Smooth muscle cell (in vitro differentiated cells): ENCODE measurements around the gene SYT2. TPM values are rescaled to one million over a fixed set of nuclear protein-coding genes. Genes with fewer than 3 reads are reported as not detected.

ENCODE experiments used
- DNase-seq: peaks from one replicate; lab custom pipeline; 2025; ENCODE audit not compliant: unreplicated experiment; lab: John Stamatoyannopoulos, UW
- H2AFZ ChIP-seq: fragments of 200-600 bp; sonication (generic); 2 replicates; pipeline ENCODE4 v1.6.0; 2016; ENCODE audit warnings: antibody characterized with exemption, low read depth, mild to moderate bottlenecking
- H3F3A ChIP-seq: fragments of 200-600 bp; sonication (generic); 2 replicates; pipeline ENCODE4 v1.6.0; 2017; ENCODE audit warnings: antibody characterized with exemption, low read depth
- H3K27ac ChIP-seq: fragments of 200-600 bp; sonication (generic); 2 replicates; pipeline ENCODE4 v1.5.1; 2016; ENCODE audit warnings: low read depth, mild to moderate bottlenecking
- H3K27me3 ChIP-seq: fragments of 200-600 bp; sonication (generic); 2 replicates; pipeline ENCODE4 v1.6.1; 2016; ENCODE audit warnings: low read depth, mild to moderate bottlenecking
- H3K36me3 ChIP-seq: fragments of 200-600 bp; sonication (generic); 2 replicates; pipeline ENCODE4 v1.5.1; 2016; ENCODE audit warnings: low read depth
- H3K4me1 ChIP-seq: fragments of 200-600 bp; sonication (generic); 2 replicates; pipeline ENCODE4 v1.5.1; 2016; ENCODE audit warnings: low read depth
- H3K4me2 ChIP-seq: fragments of 200-600 bp; sonication (generic); 2 replicates; pipeline ENCODE4 v1.6.0; 2016; ENCODE audit warnings: mild to moderate bottlenecking
- H3K4me3 ChIP-seq: fragments of 200-600 bp; sonication (generic); 2 replicates; pipeline ENCODE4 v1.5.1; 2016; ENCODE audit warnings: mild to moderate bottlenecking
- H3K79me2 ChIP-seq: fragments of 200-600 bp; sonication (generic); 2 replicates; pipeline ENCODE4 v1.6.0; 2016; ENCODE audit warnings: low read depth, mild to moderate bottlenecking
- H3K9ac ChIP-seq: fragments of 200-600 bp; sonication (generic); 2 replicates; pipeline ENCODE4 v1.6.0; 2016; ENCODE audit warnings: low read depth
- H3K9me3 ChIP-seq: fragments of 200-600 bp; sonication (generic); replicated peaks from 2 replicates; pipeline ENCODE4 v1.5.1; 2016; ENCODE audit warnings: low read depth
- H4K20me1 ChIP-seq: fragments of 200-600 bp; sonication (generic); 2 replicates; pipeline ENCODE4 v1.6.0; 2016; ENCODE audit warnings: low read depth
- CTCF ChIP-seq: fragments of 200-600 bp; sonication (generic); IDR thresholded peaks from 2 replicates; pipeline ENCODE4 v1.5.1; 2017; ENCODE audit warnings: borderline replicate concordance, mild to moderate bottlenecking, antibody characterized with exemption; ENCODE audit not compliant: insufficient read depth, poor library complexity, severe bottlenecking
- WGBS: methylation state at CpG from one replicate; pipeline ENCODE4 v1.1.7; 2016; ENCODE audit warnings: low lambda C conversion rate; 5-methylcytosine and 5-hydroxymethylcytosine counted together
- polyA plus RNA-seq: library from polyadenylated mRNA; unstranded; fragments of >200 nt; fragmentation: Nextera tagmentation; extraction: Ambion mirVana; gene quantifications from 2 replicates; pipeline ENCODE4 v1.2.1, GENCODE V29; 2016
- total RNA-seq: library from RNA; depleted of rRNA; stranded (reverse); fragments of >200 nt; gene quantifications from 2 replicates; pipeline ENCODE4 v1.2.3, GENCODE V29; 2014

The SYT2 gene
- total and polyA plus RNA-seq, 2 experiments from 2014 or later: not detected

GRCh38 chr1:202564958-202565495, 145.2 kb downstream of the SYT2 start:
- no peak for TF ChIP-seq CTCF
- 90% methylated on average over 2 of the region's 2 CpGs for WGBS
- H3K4me2 ChIP-seq: no peak overlapping the region
- no peaks in the 10 kb centered on the region for H3K9me3 ChIP-seq
- no peaks in the 10 kb centered on the region for H4K20me1 ChIP-seq
- no peak overlapping the region for H3K27ac ChIP-seq
- H3F3A ChIP-seq: no peaks in the 10 kb centered on the region
- H3K4me1 ChIP-seq: no peaks in the 10 kb centered on the region
- H3K9ac ChIP-seq: no peak overlapping the region
- no peaks in the 10 kb centered on the region for H3K79me2 ChIP-seq
- H3K4me3 ChIP-seq: no peak overlapping the region
- H3K27me3 ChIP-seq: no peaks in the 10 kb centered on the region
- no peak for DNase-seq
- H2AFZ ChIP-seq: no peak overlapping the region
- H3K36me3 ChIP-seq: no peaks in the 10 kb centered on the region

- H3F3A ChIP-seq: no peaks in the 10 kb centered on the region
- TF ChIP-seq CTCF: no peak
- no peaks in the 10 kb centered on the region for H3K36me3 ChIP-seq
- H3K9me3 ChIP-seq: no peaks in the 10 kb centered on the region
- WGBS: 94% methylated on average over 1 of the region's 1 CpG
- H4K20me1 ChIP-seq: no peaks in the 10 kb centered on the region
- H3K4me2 ChIP-seq: no peak overlapping the region
- no peak for DNase-seq
- no peak overlapping the region for H3K9ac ChIP-seq
- no peak overlapping the region for H3K4me3 ChIP-seq
- no peak overlapping the region for H2AFZ ChIP-seq
- no peaks in the 10 kb centered on the region for H3K27me3 ChIP-seq
- H3K79me2 ChIP-seq: no peaks in the 10 kb centered on the region
- no peaks in the 10 kb centered on the region for H3K4me1 ChIP-seq
- H3K27ac ChIP-seq: no peak overlapping the region
These were observed 146.4 kb downstream of the SYT2 start for GRCh38 chr1:202563818-202564217.

GRCh38 chr1:202562444-202563060, 147.7 kb downstream of the SYT2 start:
- no peak for DNase-seq
- WGBS: 88% methylated on average over 13 of the region's 13 CpGs
- no peak overlapping the region for H3K4me2 ChIP-seq

More at GRCh38 chr1:202562444-202563060, 147.7 kb downstream of the SYT2 start:
- no peaks in the 10 kb centered on the region for H3K79me2 ChIP-seq
- no peak overlapping the region for H2AFZ ChIP-seq
- H3K36me3 ChIP-seq: no peaks in the 10 kb centered on the region
- no peak overlapping the region for H3K27ac ChIP-seq
- no peaks in the 10 kb centered on the region for H3K9me3 ChIP-seq
- H3K9ac ChIP-seq: no peak overlapping the region
- TF ChIP-seq CTCF: no peak
- no peaks in the 10 kb centered on the region for H3F3A ChIP-seq
- H3K4me1 ChIP-seq: no peaks in the 10 kb centered on the region
- H3K27me3 ChIP-seq: no peaks in the 10 kb centered on the region
- no peaks in the 10 kb centered on the region for H4K20me1 ChIP-seq
- no peak overlapping the region for H3K4me3 ChIP-seq
